ENCODE data around the gene ANKRD63. TPM values are rescaled to one million over a fixed set of nuclear protein-coding genes. Genes with fewer than 3 reads are reported as not detected.
A peak's percentile ranks its signal among the peaks of the same experiment; 100 is the strongest.

The ANKRD63 gene
- total and polyA plus RNA-seq, 5 experiments from 2014 or later = 0.20 to 0.31 TPM; not detected in 3

DNA sequence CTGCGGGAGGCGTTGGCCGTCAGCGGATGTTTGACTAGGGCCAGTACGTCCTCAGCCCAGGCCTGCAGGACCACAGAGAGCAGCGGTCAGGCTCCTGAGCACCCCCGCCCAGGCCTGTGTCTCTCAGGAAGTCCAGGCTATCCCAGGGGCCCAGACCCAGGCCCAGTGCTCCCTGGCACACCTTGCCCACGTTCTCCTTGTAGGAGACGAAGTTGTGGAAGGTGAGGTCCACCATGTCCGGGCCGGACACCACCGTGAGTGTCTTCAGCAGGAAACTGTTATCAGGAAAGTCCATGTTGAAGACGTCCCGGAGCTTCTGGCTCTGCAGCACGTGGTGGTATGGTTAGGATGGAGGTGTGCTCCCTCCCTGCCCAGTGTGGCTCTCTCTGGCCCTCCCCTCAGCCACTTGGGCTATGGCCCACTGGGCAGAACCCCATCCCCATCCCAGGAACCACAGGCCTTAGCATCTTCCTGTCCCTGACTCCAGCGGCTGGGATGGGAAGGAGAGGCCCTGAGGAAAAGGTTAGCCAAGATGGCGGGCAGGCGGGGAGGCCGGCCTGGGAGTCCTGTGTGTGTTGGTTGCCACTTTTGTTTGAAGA lies 19.5 kb upstream of the ANKRD63 start:
- H3K36me3 Mint-ChIP-seq = peaks cover 15 to 67% (median 28%) of the 10 kb centered on the region in 3 donors
- DNase-seq (no peak), ATAC-seq (no peak)
- no peak overlapping the region for H3K4me3 Mint-ChIP-seq
- H3K27me3 Mint-ChIP-seq = no peaks in the 10 kb centered on the region
- H3K9me3 Mint-ChIP-seq = peaks cover 0 to 14% (median 2%) of the 10 kb centered on the region in 9 donors
- peaks cover 20 to 37% (median 32%) of the 10 kb centered on the region in 4 donors for H3K4me1 Mint-ChIP-seq
- POLR2A ChIA-PET = no interaction called here
- no peak overlapping the region for H3K27ac Mint-ChIP-seq

DNA sequence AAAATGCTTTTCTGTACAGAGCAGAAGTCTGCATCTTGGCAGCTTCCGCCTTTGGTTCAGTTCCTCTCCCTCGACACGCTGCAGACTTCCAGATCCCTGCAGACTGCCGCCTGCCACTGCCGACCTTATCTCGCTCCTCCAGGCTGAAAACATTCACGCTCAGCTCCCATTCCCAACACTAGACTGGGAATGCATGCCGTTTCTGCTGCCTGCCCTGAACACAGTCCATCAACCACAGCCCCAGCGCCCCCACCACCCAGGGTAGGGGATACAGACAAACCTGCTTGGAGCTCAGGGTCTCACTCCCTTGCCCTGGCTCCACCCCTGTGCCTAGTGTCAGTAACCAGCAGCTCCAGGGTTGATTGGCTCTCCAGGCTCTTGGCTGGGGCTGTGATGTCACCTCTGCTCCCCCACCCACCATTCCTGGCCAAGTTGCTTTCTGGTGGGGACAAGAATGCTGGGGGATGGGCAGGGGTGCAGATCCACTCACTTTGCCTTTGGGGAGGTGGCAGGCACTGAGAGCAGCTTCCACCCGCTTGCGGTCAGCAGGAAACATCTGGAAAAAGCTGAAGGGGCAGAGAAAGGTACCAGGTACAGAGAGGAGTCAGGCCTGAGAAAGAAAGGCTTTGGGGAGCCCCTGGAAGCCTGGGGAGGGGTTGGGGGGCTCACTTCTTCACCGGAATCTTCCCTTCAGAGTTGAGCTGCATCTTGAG lies 18.8 kb upstream of the ANKRD63 start:
- Mint-ChIP-seq H3K4me3 (peak overlapping the region in 1 of 10 donors; percentile 56), H3K27ac (no peak overlapping the region)

GRCh38 chr15:40300771-40301170 lies 17.9 kb upstream of the ANKRD63 start:
- Mint-ChIP-seq H3K27me3 (no peaks in the 10 kb centered on the region), H3K27ac (no peak overlapping the region), H3K4me1 (peaks cover 13 to 25% (median 21%) of the 10 kb centered on the region in 4 donors), H3K9me3 (peaks cover 0 to 14% (median 2%) of the 10 kb centered on the region in 9 donors), H3K36me3 (peaks cover 15 to 73% (median 28%) of the 10 kb centered on the region in 3 donors), H3K4me3 (no peak overlapping the region)
- DNase-seq (no peak), ATAC-seq (no peak)
- POLR2A ChIA-PET = interaction anchor here (0.9 kb wide), 1 partner anchor 9 kb away, joined by 3 read pairs; no protein-coding TSS in a partner anchor

More for the DNA sequence above, 18.8 kb upstream of the ANKRD63 start:
- no peak for ATAC-seq
- POLR2A ChIA-PET = interaction anchor here (0.9 kb wide), 1 partner anchor 8 kb away, joined by 3 read pairs; no protein-coding TSS in a partner anchor
- peaks cover 0 to 14% (median 2%) of the 10 kb centered on the region in 9 donors for H3K9me3 Mint-ChIP-seq
- peaks cover 17 to 33% (median 29%) of the 10 kb centered on the region in 4 donors for H3K4me1 Mint-ChIP-seq
- H3K27me3 Mint-ChIP-seq = no peaks in the 10 kb centered on the region
- H3K36me3 Mint-ChIP-seq = peaks cover 15 to 70% (median 28%) of the 10 kb centered on the region in 3 donors
- no peak for DNase-seq

DNA sequence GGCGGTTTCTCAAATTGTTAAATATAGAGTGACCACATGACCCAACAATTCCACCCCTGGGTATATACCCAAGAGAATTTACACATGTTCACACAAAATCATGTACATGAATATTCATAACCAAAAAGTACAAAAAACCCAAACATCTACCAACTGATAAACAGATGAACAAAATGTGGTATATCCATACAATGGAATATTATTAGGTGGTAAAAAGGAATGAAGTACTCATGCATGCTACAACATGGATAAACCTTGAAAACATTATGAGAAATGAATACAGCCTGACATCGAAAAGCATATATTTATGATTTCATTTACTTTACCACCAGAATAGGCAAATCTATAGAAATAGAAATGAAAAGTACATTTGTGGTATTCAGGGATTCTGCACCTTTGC lies 17.5 kb upstream of the ANKRD63 start:
- Mint-ChIP-seq H3K27me3 (no peaks in the 10 kb centered on the region), H3K4me1 (peaks cover 13 to 22% (median 17%) of the 10 kb centered on the region in 4 donors), H3K4me3 (no peak overlapping the region), H3K36me3 (peaks cover 15 to 76% (median 28%) of the 10 kb centered on the region in 3 donors), H3K27ac (no peak overlapping the region), H3K9me3 (peaks cover 0 to 14% (median 2%) of the 10 kb centered on the region in 9 donors)
- ATAC-seq (no peak), DNase-seq (no peak)
- POLR2A ChIA-PET = interaction anchor here (0.9 kb wide), 1 partner anchor 10 kb away, joined by 3 read pairs; no protein-coding TSS in a partner anchor

DNA sequence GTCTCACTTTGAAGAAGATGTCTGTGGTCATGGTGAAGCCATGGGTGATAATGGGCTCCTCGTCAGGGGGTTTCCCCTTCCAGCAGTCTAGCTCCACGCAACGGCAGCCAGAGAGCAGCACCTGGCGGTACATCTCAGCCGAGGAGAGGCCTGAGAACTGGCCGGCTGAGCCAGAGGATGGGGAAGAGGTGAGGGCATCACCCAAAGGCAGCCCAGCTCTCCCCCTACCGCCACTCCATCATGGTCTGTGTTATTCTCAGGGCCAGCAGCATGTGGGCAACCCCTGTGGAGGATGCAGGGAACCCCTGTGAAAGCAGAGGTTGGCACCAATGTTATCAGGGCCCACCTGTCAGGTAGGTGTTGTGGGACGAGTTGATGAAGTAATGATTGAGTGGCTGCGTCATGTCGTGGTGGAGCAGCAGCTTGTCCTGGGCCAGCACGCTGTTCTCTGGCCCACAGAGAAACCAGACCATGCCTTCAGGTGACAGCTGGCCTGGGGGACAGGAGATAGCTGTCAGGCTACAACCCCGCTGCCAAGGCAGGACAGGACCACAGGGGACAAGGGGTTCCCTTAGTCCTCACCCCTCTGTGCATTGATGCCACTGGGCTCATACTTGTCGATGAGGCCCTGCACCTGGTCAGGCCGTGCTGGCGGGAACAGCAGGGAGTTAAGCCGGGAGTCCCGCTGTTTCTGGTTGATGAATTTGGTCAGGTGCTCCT lies 15.5 kb upstream of the ANKRD63 start:
- DNase-seq (no peak), ATAC-seq (no peak)
- no peaks in the 10 kb centered on the region for H3K27me3 Mint-ChIP-seq
- H3K4me1 Mint-ChIP-seq = peaks cover 0 to 4% (median 1%) of the 10 kb centered on the region in 4 donors
- no peak overlapping the region for H3K27ac Mint-ChIP-seq
- peaks cover 15 to 63% (median 28%) of the 10 kb centered on the region in 3 donors for H3K36me3 Mint-ChIP-seq
- POLR2A ChIA-PET = interaction anchor here (1.0 to 1.7 kb wide), 2 partner anchors 9 to 10 kb away, joined by 3 to 5 read pairs; no protein-coding TSS in a partner anchor
- peaks cover 0 to 14% (median 2%) of the 10 kb centered on the region in 9 donors for H3K9me3 Mint-ChIP-seq
- H3K4me3 Mint-ChIP-seq = no peak overlapping the region

GRCh38 chr15:40297356-40297755 lies 14.5 kb upstream of the ANKRD63 start:
- H3K27me3 Mint-ChIP-seq = no peaks in the 10 kb centered on the region
- POLR2A ChIA-PET = interaction anchor here (1.0 to 1.7 kb wide), 2 partner anchors 10 to 11 kb away, joined by 3 to 5 read pairs; no protein-coding TSS in a partner anchor
- H3K36me3 Mint-ChIP-seq = peaks cover 15 to 59% (median 28%) of the 10 kb centered on the region in 3 donors
- ATAC-seq = no peak
- no peak for DNase-seq
- peaks cover 0 to 3% (median 0%) of the 10 kb centered on the region in 4 donors for H3K4me1 Mint-ChIP-seq
- peaks cover 0 to 14% (median 2%) of the 10 kb centered on the region in 9 donors for H3K9me3 Mint-ChIP-seq
- no peak overlapping the region for H3K4me3 Mint-ChIP-seq
- no peak overlapping the region for H3K27ac Mint-ChIP-seq

GRCh38 chr15:40296561-40297230 lies 13.8 kb upstream of the ANKRD63 start:
- Mint-ChIP-seq H3K9me3 (peaks cover 0 to 14% (median 2%) of the 10 kb centered on the region in 9 donors), H3K4me3 (no peak overlapping the region), H3K27me3 (no peaks in the 10 kb centered on the region), H3K36me3 (peaks cover 15 to 57% (median 27%) of the 10 kb centered on the region in 3 donors), H3K27ac (peak overlapping the region in 4 of 10 donors; percentile 1 to 83 (median 30)), H3K4me1 (peaks cover 0 to 3% (median 0%) of the 10 kb centered on the region in 4 donors)
- ATAC-seq (no peak), DNase-seq (no peak)
- POLR2A ChIA-PET = interaction anchor here (2.5 kb wide), 1 partner anchor 10 kb away, joined by 13 read pairs; the partner anchor contains the start of gene PLCB2

DNA sequence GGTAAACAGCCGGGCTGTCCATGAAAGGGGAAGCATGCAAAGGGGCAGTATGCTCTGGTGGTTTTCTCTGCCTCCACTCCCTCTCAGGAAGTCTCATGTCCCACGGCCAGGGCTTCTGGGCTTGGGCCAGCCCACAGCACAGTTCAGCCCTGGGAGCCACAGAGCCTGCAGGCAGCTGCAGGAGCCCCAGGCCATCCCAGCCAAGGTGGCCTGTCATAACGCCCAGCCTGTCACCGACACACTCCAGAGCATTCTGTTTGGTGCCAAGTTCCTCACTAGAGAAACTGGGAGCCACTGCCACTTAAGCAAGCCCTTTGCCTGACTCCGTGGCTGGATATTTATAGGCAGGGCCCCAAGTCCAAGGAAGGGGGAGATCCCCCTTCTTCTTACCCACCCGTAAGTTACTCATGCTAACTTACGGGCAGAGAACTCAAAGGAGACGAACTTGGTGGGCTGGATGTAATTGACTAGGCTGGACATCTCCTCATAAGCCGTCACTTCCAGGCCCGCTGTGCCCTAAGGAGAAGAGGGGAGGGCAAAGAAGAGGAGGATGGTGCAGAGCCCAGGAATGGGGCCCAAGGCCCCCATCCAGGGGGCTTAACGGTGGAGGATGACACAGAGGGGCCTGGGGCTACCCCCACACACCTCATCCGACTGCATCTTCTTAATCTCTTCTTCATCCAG lies 13.2 kb upstream of the ANKRD63 start:
- no peaks in the 10 kb centered on the region for H3K27me3 Mint-ChIP-seq
- POLR2A ChIA-PET = interaction anchor here (2.5 kb wide), 1 partner anchor 11 kb away, joined by 13 read pairs; the partner anchor contains the start of gene PLCB2
- H3K27ac Mint-ChIP-seq = peak overlapping the region in 1 of 10 donors; percentile 83
- H3K4me3 Mint-ChIP-seq = no peak overlapping the region
- H3K36me3 Mint-ChIP-seq = peaks cover 13 to 52% (median 22%) of the 10 kb centered on the region in 3 donors
- H3K9me3 Mint-ChIP-seq = peaks cover 0 to 14% (median 2%) of the 10 kb centered on the region in 9 donors
- DNase-seq (no peak), ATAC-seq (no peak)
- peaks cover 0 to 3% (median 0%) of the 10 kb centered on the region in 4 donors for H3K4me1 Mint-ChIP-seq

DNA sequence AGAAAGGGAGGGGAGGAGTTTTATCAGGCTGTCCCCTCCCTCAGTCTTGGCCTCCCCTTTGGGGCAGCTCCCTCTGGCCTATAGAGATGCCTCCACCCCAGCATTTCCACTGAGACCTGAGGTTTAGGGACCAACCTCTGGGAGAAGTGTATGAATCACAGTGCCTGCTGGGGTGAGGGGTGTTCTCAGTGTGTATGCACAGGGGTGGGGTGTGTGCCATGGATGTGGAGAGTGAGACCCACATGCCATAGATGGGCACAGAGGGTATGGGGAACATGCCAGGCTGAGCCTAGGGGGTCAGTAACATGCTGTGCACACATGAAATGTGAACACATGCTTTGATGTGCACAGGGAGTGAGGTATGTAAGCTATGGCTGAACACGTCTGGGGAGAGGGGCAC lies 12.4 kb upstream of the ANKRD63 start:
- peaks cover 0 to 3% (median 0%) of the 10 kb centered on the region in 4 donors for H3K4me1 Mint-ChIP-seq
- no peak for ATAC-seq
- H3K27me3 Mint-ChIP-seq = no peaks in the 10 kb centered on the region
- H3K36me3 Mint-ChIP-seq = peaks cover 7 to 49% (median 15%) of the 10 kb centered on the region in 3 donors
- peaks cover 0 to 9% (median 0%) of the 10 kb centered on the region in 9 donors for H3K9me3 Mint-ChIP-seq
- DNase-seq = no peak
- POLR2A ChIA-PET = interaction anchor here (2.5 kb wide), 1 partner anchor 12 kb away, joined by 13 read pairs; the partner anchor contains the start of gene PLCB2
- no peak overlapping the region for H3K4me3 Mint-ChIP-seq
- no peak overlapping the region for H3K27ac Mint-ChIP-seq

DNA sequence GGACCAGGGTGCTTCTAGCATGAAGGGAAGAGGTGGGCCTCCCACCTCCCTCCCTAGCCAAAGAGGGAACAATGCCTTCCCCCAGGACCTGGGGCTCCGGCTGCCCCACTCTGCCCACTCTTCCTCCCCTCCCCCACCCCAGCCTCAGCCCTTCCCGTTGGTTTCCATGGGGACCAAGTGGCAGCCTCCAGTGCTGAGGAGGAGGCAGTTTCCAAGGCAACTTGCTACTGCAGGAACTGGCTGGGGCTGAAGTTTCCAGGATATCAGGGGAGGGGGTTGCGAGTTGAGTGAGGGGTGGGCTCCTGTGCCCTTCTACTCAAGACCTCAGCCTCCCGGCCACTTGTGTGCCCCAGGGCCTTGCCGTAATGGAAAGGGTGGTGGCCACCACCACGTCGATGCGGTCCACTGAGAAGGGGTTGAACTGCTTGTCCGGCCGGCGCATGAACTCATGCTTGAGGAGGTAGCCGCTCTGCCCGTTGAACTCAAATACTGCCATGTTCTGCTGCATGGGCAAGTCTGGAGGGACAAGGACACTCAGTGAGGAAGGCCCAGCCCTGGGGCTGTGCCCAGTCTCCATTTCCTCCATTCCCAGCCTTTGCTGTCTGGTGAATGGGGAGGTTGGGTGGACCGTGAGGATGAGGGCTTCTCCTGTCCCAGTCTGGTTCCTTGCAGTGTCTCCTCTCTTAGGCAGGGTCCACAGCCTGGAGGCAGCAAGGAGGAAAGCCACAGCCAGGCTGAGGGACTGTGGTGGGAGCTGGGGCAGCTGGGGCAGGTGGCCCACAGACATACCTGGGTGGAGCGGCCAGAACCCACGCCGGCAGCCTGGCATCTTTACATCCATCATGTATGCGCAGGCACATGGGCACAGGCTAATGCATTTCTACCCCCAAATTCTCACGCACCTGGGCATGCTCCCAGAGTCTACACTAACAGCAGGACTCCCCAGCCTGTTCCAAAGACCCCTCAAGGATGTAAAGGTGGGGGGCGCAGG lies 11.3 kb upstream of the ANKRD63 start:
- H3K36me3 Mint-ChIP-seq = peaks cover 2 to 49% (median 4%) of the 10 kb centered on the region in 3 donors
- DNase-seq = no peak
- no peaks in the 10 kb centered on the region for H3K27me3 Mint-ChIP-seq
- no peak for ATAC-seq
- H3K27ac Mint-ChIP-seq = no peak overlapping the region
- H3K9me3 Mint-ChIP-seq = peaks cover 0 to 2% (median 0%) of the 10 kb centered on the region in 9 donors
- H3K4me1 Mint-ChIP-seq = peaks cover 0 to 3% (median 0%) of the 10 kb centered on the region in 4 donors
- H3K4me3 Mint-ChIP-seq = no peak overlapping the region
- POLR2A ChIA-PET = interaction anchor here (0.9 to 2.5 kb wide), 2 partner anchors 13 kb away, joined by 4 to 13 read pairs; partner anchors contain the start of gene PLCB2

Data from naive thymus-derived CD8-positive, alpha-beta T cell (primary cell).